CD14-positive monocyte (primary cell): ENCODE results near the gene EGFR. TPM values are rescaled to one million over a fixed set of nuclear protein-coding genes. Genes with fewer than 3 reads are reported as not detected.

Experiments used
- DNase-seq, 3 donors: peaks; one replicate each; pipeline ENCODE4 v3.0.0-alpha.2; 2011 to 2022
- H2AFZ ChIP-seq: 2 replicates; pipeline ENCODE4 v1.6.0; 2012; ENCODE audit warnings: mild to moderate bottlenecking, low read depth, low read length, inconsistent platforms; ENCODE audit not compliant: insufficient read depth, poor library complexity, severe bottlenecking
- H3K27ac ChIP-seq, 2 donors: 1 replicate in 1 of 2; 2 replicates in 1 of 2; pipeline ENCODE4 v1.5.1; 2012 to 2013; ENCODE audit warnings: low read length in 2 of 2, control low read depth in 1 of 2, inconsistent platforms in 1 of 2, low read depth in 1 of 2, mild to moderate bottlenecking in 1 of 2
- H3K27me3 ChIP-seq, 2 donors: one replicate each; pipeline versions ENCODE4 v1.6.0 to v1.6.1; 2011 to 2013; ENCODE audit warnings: low read length in 2 of 2; ENCODE audit not compliant: control insufficient read depth in 2 of 2, insufficient read depth in 2 of 2
- H3K36me3 ChIP-seq, 2 donors: replicated peaks in 1 of 2; 1 replicate in 1 of 2; 2 replicates in 1 of 2; pipeline versions ENCODE4 v1.5.1 to v1.6.1; 2012 to 2013; ENCODE audit warnings: low read length in 2 of 2, control low read depth in 1 of 2, inconsistent platforms in 1 of 2, mild to moderate bottlenecking in 1 of 2; ENCODE audit not compliant: insufficient read depth in 2 of 2, control insufficient read depth in 1 of 2
- H3K4me1 ChIP-seq, 2 donors: 1 replicate in 1 of 2; 2 replicates in 1 of 2; pipeline versions ENCODE4 v1.5.1 to v1.6.1; 2012 to 2013; ENCODE audit warnings: low read length in 2 of 2, control low read depth in 1 of 2, inconsistent platforms in 1 of 2, mild to moderate bottlenecking in 1 of 2, moderate library complexity in 1 of 2; ENCODE audit not compliant: insufficient read depth in 2 of 2, control insufficient read depth in 1 of 2
- H3K4me2 ChIP-seq: replicated peaks from 2 replicates; pipeline ENCODE3; 2012; ENCODE audit warnings: low read length, moderate library complexity, mild to moderate bottlenecking; ENCODE audit not compliant: poor library complexity, severe bottlenecking; ENCODE audit errors: extremely low read depth
- H3K4me3 ChIP-seq, 3 experiments: fragments of 200-600 bp in 1 of 3; sonication (generic) in 1 of 3; replicated peaks in 1 of 3; 1 replicate in 2 of 3; 2 replicates in 1 of 3; pipeline ENCODE4 v1.5.1; 2011 to 2013; ENCODE audit warnings: low read length in 3 of 3, mild to moderate bottlenecking in 3 of 3, control low read depth in 2 of 3, low read depth in 2 of 3, inconsistent platforms in 1 of 3, moderate library complexity in 1 of 3
- H3K79me2 ChIP-seq: 2 replicates; pipeline ENCODE4 v1.6.0; 2012; ENCODE audit warnings: mild to moderate bottlenecking, control low read depth, inconsistent platforms, low read length, moderate library complexity; ENCODE audit not compliant: insufficient read depth
- H3K9ac ChIP-seq: 2 replicates; pipeline ENCODE4 v1.6.0; 2017; ENCODE audit warnings: low read length, mild to moderate bottlenecking; ENCODE audit not compliant: insufficient read depth, poor library complexity, severe bottlenecking
- H3K9me3 ChIP-seq, 2 donors: replicated peaks in 1 of 2; 1 replicate in 1 of 2; 2 replicates in 1 of 2; pipeline versions ENCODE4 v1.5.1 to v1.6.1; 2012 to 2013; ENCODE audit warnings: low read length in 2 of 2, control low read depth in 1 of 2; ENCODE audit not compliant: control insufficient read depth in 1 of 2, insufficient read depth in 1 of 2
- H4K20me1 ChIP-seq: 2 replicates; pipeline ENCODE4 v1.6.0; 2012; ENCODE audit warnings: mild to moderate bottlenecking, low read length, control low read depth, moderate library complexity; ENCODE audit not compliant: insufficient read depth
- H3K27ac Mint-ChIP-seq, 7 donors: one replicate each; pipeline ENCODE4 v1.8.0; 2020; ENCODE audit warnings: mild to moderate bottlenecking in 7 of 7, mixed read lengths in 7 of 7, moderate library complexity in 6 of 7, inconsistent platforms in 2 of 7
- H3K27me3 Mint-ChIP-seq, 3 donors: one replicate each; pipeline ENCODE4 v1.8.0; 2021 to 2022; ENCODE audit warnings: low read depth in 3 of 3, mild to moderate bottlenecking in 3 of 3, mixed read lengths in 3 of 3, moderate library complexity in 3 of 3, inconsistent platforms in 1 of 3
- H3K36me3 Mint-ChIP-seq, 2 donors: one replicate each; pipeline ENCODE4 v1.8.0; 2020; ENCODE audit warnings: mixed read lengths in 2 of 2, inconsistent platforms in 1 of 2, mild to moderate bottlenecking in 1 of 2
- H3K4me1 Mint-ChIP-seq: one replicate; pipeline ENCODE4 v1.8.0; 2020; ENCODE audit warnings: mild to moderate bottlenecking, mixed read lengths
- H3K4me3 Mint-ChIP-seq, 2 donors: one replicate each; pipeline ENCODE4 v1.8.0; 2020; ENCODE audit warnings: mild to moderate bottlenecking in 2 of 2, mixed read lengths in 2 of 2, moderate library complexity in 1 of 2
- H3K9me3 Mint-ChIP-seq, 7 donors: one replicate each; pipeline ENCODE4 v1.8.0; 2020 to 2022; ENCODE audit warnings: mixed read lengths in 7 of 7, mild to moderate bottlenecking in 6 of 7, moderate library complexity in 6 of 7, inconsistent platforms in 2 of 7
- CTCF ChIP-seq: fragments of 200-600 bp; IDR thresholded peaks from one replicate; pipeline ENCODE4 v1.8.0; 2022; ENCODE audit warnings: antibody characterized with exemption, mild to moderate bottlenecking
- WGBS: methylation state at CpG from one replicate; pipeline ENCODE4 v1.1.5; 2013; ENCODE audit warnings: missing lambda C conversion rate; ENCODE audit not compliant: insufficient coverage; 5-methylcytosine and 5-hydroxymethylcytosine counted together
- intact Hi-C, 2 donors: fragments of 100-400 bp; cut with micrococcal nuclease; formaldehyde crosslinking; loops; one replicate each; pipeline versions ENCODE4 v1.15.0 to v1.15.1; 2023
- polyA plus RNA-seq, 3 donors: library from polyadenylated mRNA; depleted of rRNA in 1 of 3; unstranded in 2 of 3; stranded (reverse) in 1 of 3; fragments of 300-500 nt in 2 of 3; fragments of >200 nt in 1 of 3; fragmentation: Illumina TruSeq in 2 of 3; gene quantifications; 1 replicate in 2 of 3; 2 replicates in 1 of 3; pipeline ENCODE4 v1.2.3, GENCODE V29; 2012 to 2021

Gene EGFR
- polyA plus RNA-seq, 3 donors, result not detected

GRCh38 chr7:55087521-55087961, 68.7 kb downstream of the EGFR start:
- WGBS, result no CpG with 5 or more reads among the region's 5 CpGs
- H3K4me3 Mint-ChIP-seq, result no peak overlapping the region
- H3K9ac ChIP-seq, result no peak overlapping the region

GRCh38 chr7:55088107-55088506, 69.3 kb downstream of the EGFR start:
- H3K27ac ChIP-seq, result no peak overlapping the region
- H3K27me3 Mint-ChIP-seq, result peaks cover 0 to 6% (median 2%) of the 10 kb centered on the region in 3 donors
- H3K27me3 ChIP-seq, result no peaks in the 10 kb centered on the region
- no peaks in the 10 kb centered on the region for H4K20me1 ChIP-seq
- H3K9me3 ChIP-seq, result no peaks in the 10 kb centered on the region
- no peak for DNase-seq
- H3K9me3 Mint-ChIP-seq, result no peaks in the 10 kb centered on the region
- no peaks in the 10 kb centered on the region for H3K36me3 Mint-ChIP-seq
- TF ChIP-seq CTCF, result no peak
- H3K4me1 ChIP-seq, result no peaks in the 10 kb centered on the region
- H3K36me3 ChIP-seq, result no peaks in the 10 kb centered on the region
- H3K4me1 Mint-ChIP-seq, result peaks cover 2% of the 10 kb centered on the region
- H2AFZ ChIP-seq, result no peak overlapping the region
- no peak overlapping the region for H3K4me3 ChIP-seq
- intact Hi-C loops, result no loop called here
- H3K4me3 Mint-ChIP-seq, result no peak overlapping the region
- H3K9ac ChIP-seq, result no peak overlapping the region
- H3K79me2 ChIP-seq, result no peaks in the 10 kb centered on the region
- H3K4me2 ChIP-seq, result no peak overlapping the region
- no peak overlapping the region for H3K27ac Mint-ChIP-seq
- WGBS, result 100% methylated on average over 3 of the region's 6 CpGs

More at GRCh38 chr7:55087521-55087961, 68.7 kb downstream of the EGFR start:
- TF ChIP-seq CTCF, result no peak
- Histone ChIP-seq H2AFZ (no peak overlapping the region), H4K20me1 (no peaks in the 10 kb centered on the region), H3K27me3 (no peaks in the 10 kb centered on the region), H3K4me1 (no peaks in the 10 kb centered on the region), H3K4me2 (no peak overlapping the region), H3K79me2 (no peaks in the 10 kb centered on the region), H3K27ac (no peak overlapping the region), H3K4me3 (no peak overlapping the region), H3K36me3 (no peaks in the 10 kb centered on the region), H3K9me3 (no peaks in the 10 kb centered on the region)
- Mint-ChIP-seq H3K27ac (no peak overlapping the region), H3K9me3 (no peaks in the 10 kb centered on the region), H3K27me3 (peaks cover 0 to 6% (median 2%) of the 10 kb centered on the region in 3 donors), H3K4me1 (peaks cover 2% of the 10 kb centered on the region), H3K36me3 (no peaks in the 10 kb centered on the region)
- intact Hi-C loops, result no loop called here
- DNase-seq, result no peak
